ENCODE measurements around the gene FBRSL1.

Gene FBRSL1

GRCh38 chr12:132538663-132538990 lies 48.7 kb downstream of the FBRSL1 start:
- H3K4me3 ChIP-seq (ENCODE audit: low read depth, low read length) = no peak overlapping the region
- DNase-seq (ENCODE audit: low read depth) = no peak
- TF ChIP-seq CTCF (conservative IDR thresholded peaks at IDR 0.05; ENCODE audit: low read depth, low read length) = no peak

GRCh38 chr12:132539016-132539773 lies 49.2 kb downstream of the FBRSL1 start:
- no peak for TF ChIP-seq CTCF (conservative IDR thresholded peaks at IDR 0.05; ENCODE audit: low read depth, low read length)

GRCh38 chr12:132540436-132540835 lies 50.5 kb downstream of the FBRSL1 start:
- no peak for TF ChIP-seq CTCF (conservative IDR thresholded peaks at IDR 0.05; ENCODE audit: low read depth, low read length)
- no peak for DNase-seq (ENCODE audit: low read depth)
- no peak overlapping the region for H3K4me3 ChIP-seq (ENCODE audit: low read depth, low read length)

More at GRCh38 chr12:132539016-132539773, 49.2 kb downstream of the FBRSL1 start:
- no peak for DNase-seq (ENCODE audit: low read depth)
- no peak overlapping the region for H3K4me3 ChIP-seq (ENCODE audit: low read depth, low read length)

GRCh38 chr12:132541200-132541599 lies 51.2 kb downstream of the FBRSL1 start:
- no peak for TF ChIP-seq CTCF (conservative IDR thresholded peaks at IDR 0.05; ENCODE audit: low read depth, low read length)
- no peak overlapping the region for H3K4me3 ChIP-seq (ENCODE audit: low read depth, low read length)
- no peak for DNase-seq (ENCODE audit: low read depth)

DNA sequence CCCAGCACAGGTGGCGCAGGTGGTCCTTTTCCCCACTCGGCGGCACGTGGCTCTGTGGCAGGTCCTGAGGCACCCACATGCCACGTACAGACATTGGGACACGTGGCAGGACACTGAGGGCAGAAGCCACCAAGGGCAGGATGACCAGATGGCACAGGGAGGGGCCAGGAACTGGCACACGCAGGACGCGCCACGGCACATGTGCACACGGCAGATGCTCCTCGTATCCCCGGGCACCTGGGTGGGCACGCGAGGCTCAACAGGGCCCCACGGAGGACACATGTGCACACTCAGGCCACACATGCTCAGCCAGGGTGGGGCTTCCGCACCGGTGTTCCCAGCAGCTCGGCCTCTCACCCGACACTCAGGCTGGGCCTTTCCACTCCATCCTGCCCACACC lies 52.0 kb downstream of the FBRSL1 start:
- no peak overlapping the region for H3K4me3 ChIP-seq (ENCODE audit: low read depth, low read length)
- TF ChIP-seq CTCF (conservative IDR thresholded peaks at IDR 0.05; ENCODE audit: low read depth, low read length) = no peak
- no peak for DNase-seq (ENCODE audit: low read depth)

- no peak overlapping the region for H3K4me3 ChIP-seq (ENCODE audit: low read depth, low read length)
- no peak for DNase-seq (ENCODE audit: low read depth)
- TF ChIP-seq CTCF (conservative IDR thresholded peaks at IDR 0.05; ENCODE audit: low read depth, low read length) = no peak
Observed at GRCh38 chr12:132542661-132543060, 52.7 kb downstream of the FBRSL1 start.

All from choroid plexus epithelial cell (primary cell).